Trophoblast cell (in vitro differentiated cells and primary cell): ENCODE measurements around the gene LRRC4B.

Experiments
- DNase-seq, 2 donors: peaks; one replicate each; pipeline ENCODE4 v3.0.0-alpha.2; 2016
- H2AFZ ChIP-seq: 2 replicates; pipeline ENCODE4 v1.6.1; 2013; ENCODE audit warnings: low read length, moderate library complexity, mild to moderate bottlenecking; ENCODE audit not compliant: insufficient read depth, poor library complexity
- H2AK5ac ChIP-seq: 2 replicates; pipeline ENCODE4 v1.6.1; 2013; ENCODE audit warnings: mild to moderate bottlenecking, low read length
- H2BK120ac ChIP-seq: 2 replicates; pipeline ENCODE4 v1.6.1; 2013; ENCODE audit warnings: low read length, mild to moderate bottlenecking, moderate library complexity; ENCODE audit not compliant: insufficient read depth, poor library complexity
- H2BK12ac ChIP-seq: 2 replicates; pipeline ENCODE4 v1.6.1; 2013; ENCODE audit warnings: mild to moderate bottlenecking, low read length, moderate library complexity
- H2BK5ac ChIP-seq: 2 replicates; pipeline ENCODE4 v1.6.1; 2013; ENCODE audit warnings: low read length, low read depth, moderate library complexity, mild to moderate bottlenecking; ENCODE audit not compliant: poor library complexity
- H3K14ac ChIP-seq: 2 replicates; pipeline ENCODE4 v1.6.1; 2013; ENCODE audit warnings: mild to moderate bottlenecking, low read length
- H3K18ac ChIP-seq: 2 replicates; pipeline ENCODE4 v1.6.1; 2013; ENCODE audit warnings: mild to moderate bottlenecking, low read length
- H3K23ac ChIP-seq: 2 replicates; pipeline ENCODE4 v1.6.1; 2013; ENCODE audit warnings: low read length
- H3K27ac ChIP-seq: 2 replicates; pipeline ENCODE4 v1.5.1; 2013; ENCODE audit warnings: low read depth, mild to moderate bottlenecking, inconsistent platforms, low read length, moderate library complexity
- H3K27me3 ChIP-seq: 2 replicates; pipeline ENCODE4 v1.6.1; 2013; ENCODE audit warnings: inconsistent platforms, mild to moderate bottlenecking, low read length, moderate library complexity; ENCODE audit not compliant: insufficient read depth
- H3K36me3 ChIP-seq, 2 experiments: 1 replicate in 1 of 2; 2 replicates in 1 of 2; pipeline ENCODE4 v1.6.1; 2013; ENCODE audit warnings: low read length in 2 of 2, mild to moderate bottlenecking in 2 of 2, moderate library complexity in 1 of 2; ENCODE audit not compliant: insufficient read depth in 2 of 2, control insufficient read depth in 1 of 2
- H3K4ac ChIP-seq: 2 replicates; pipeline ENCODE4 v1.6.1; 2013; ENCODE audit warnings: low read depth, mild to moderate bottlenecking, low read length, moderate library complexity
- H3K4me1 ChIP-seq, 2 experiments: 1 replicate in 1 of 2; 2 replicates in 1 of 2; pipeline ENCODE4 v1.6.1; 2013; ENCODE audit warnings: low read length in 2 of 2, mild to moderate bottlenecking in 2 of 2, moderate library complexity in 1 of 2; ENCODE audit not compliant: insufficient read depth in 2 of 2, control insufficient read depth in 1 of 2
- H3K4me2 ChIP-seq: 2 replicates; pipeline ENCODE4 v1.6.1; 2013; ENCODE audit warnings: inconsistent platforms, mild to moderate bottlenecking, low read length, moderate library complexity
- H3K4me3 ChIP-seq: 2 replicates; pipeline ENCODE4 v1.5.1; 2013; ENCODE audit warnings: mild to moderate bottlenecking, low read depth, low read length, inconsistent platforms
- H3K79me1 ChIP-seq: one replicate; pipeline ENCODE4 v1.6.1; 2013; ENCODE audit warnings: low read length
- H3K79me2 ChIP-seq: 2 replicates; pipeline ENCODE4 v1.6.1; 2013; ENCODE audit warnings: low read length, mild to moderate bottlenecking; ENCODE audit not compliant: control insufficient read depth, insufficient read depth, poor library complexity
- H3K9ac ChIP-seq: 2 replicates; pipeline ENCODE4 v1.6.1; 2013; ENCODE audit warnings: mild to moderate bottlenecking, low read length
- H3K9me3 ChIP-seq: 2 replicates; pipeline ENCODE4 v1.6.1; 2013; ENCODE audit warnings: low read depth, mild to moderate bottlenecking, control low read depth, inconsistent platforms, low read length; ENCODE audit not compliant: insufficient read depth
- H4K12ac ChIP-seq: 2 replicates; pipeline ENCODE4 v1.6.1; 2013; ENCODE audit warnings: low read depth, mild to moderate bottlenecking, low read length, moderate library complexity
- H4K8ac ChIP-seq: 2 replicates; pipeline ENCODE4 v1.6.1; 2013; ENCODE audit warnings: low read depth, mild to moderate bottlenecking, low read length, moderate library complexity
- H4K91ac ChIP-seq: one replicate; pipeline ENCODE4 v1.6.1; 2013; ENCODE audit warnings: low read depth, mild to moderate bottlenecking, low read length, moderate library complexity
- WGBS: extraction: QIAGEN DNeasy Blood & Tissue Kit; methylation state at CpG from one replicate; pipeline ENCODE4 v1.1.7; 2013; ENCODE audit warnings: missing lambda C conversion rate; ENCODE audit not compliant: insufficient read length, insufficient coverage; ENCODE audit errors: extremely low coverage; 5-methylcytosine and 5-hydroxymethylcytosine counted together

The LRRC4B gene

DNA sequence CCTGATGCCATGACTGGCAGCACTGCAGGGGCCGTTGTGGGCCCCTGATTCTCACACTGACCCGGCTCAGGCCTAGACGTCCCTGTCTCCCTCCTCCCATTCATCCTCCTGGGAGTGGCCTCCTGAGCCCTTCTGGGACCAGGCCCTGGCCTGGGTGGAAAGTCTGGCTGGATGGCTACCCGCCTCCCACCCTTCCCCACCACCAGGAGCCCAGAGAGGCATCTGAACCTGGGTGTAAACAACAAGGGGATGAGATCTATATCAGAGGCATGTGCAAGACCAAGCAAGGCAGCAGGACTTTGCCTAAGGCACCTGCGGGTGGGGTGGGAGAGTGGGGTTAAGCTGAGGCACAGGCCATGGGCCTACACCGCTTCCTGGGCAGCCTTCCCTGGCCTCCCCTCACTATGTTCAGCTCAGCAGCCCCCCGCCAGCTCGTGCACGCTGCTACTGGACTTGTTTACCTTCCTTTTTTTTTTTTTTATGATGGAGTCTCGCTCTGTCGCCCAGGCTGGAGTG, 32.5 kb downstream of the LRRC4B start:
- peaks cover 0 to 3% of the 10 kb centered on the region in 2 experiments for H3K4me1 ChIP-seq
- no peaks in the 10 kb centered on the region for H3K79me1 ChIP-seq
- H3K14ac ChIP-seq, result no peak overlapping the region
- no peak overlapping the region for H3K9ac ChIP-seq
- no peak overlapping the region for H4K8ac ChIP-seq
- H3K18ac ChIP-seq, result no peak overlapping the region
- H4K12ac ChIP-seq, result no peak overlapping the region
- H3K79me2 ChIP-seq, result no peaks in the 10 kb centered on the region
- H3K27ac ChIP-seq, result no peak overlapping the region
- H3K4ac ChIP-seq, result no peak overlapping the region
- no peak overlapping the region for H2BK12ac ChIP-seq
- WGBS, result no CpG with 5 or more reads among the region's 11 CpGs
- H3K4me2 ChIP-seq, result no peak overlapping the region
- no peaks in the 10 kb centered on the region for H3K27me3 ChIP-seq
- DNase-seq, result peak; percentile 14 to 50
- no peak overlapping the region for H2BK5ac ChIP-seq
- peaks cover 6% of the 10 kb centered on the region for H3K9me3 ChIP-seq
- H3K36me3 ChIP-seq, result no peaks in the 10 kb centered on the region
- H3K23ac ChIP-seq, result no peak overlapping the region
- no peak overlapping the region for H2AK5ac ChIP-seq
- no peak overlapping the region for H2BK120ac ChIP-seq
- H2AFZ ChIP-seq, result no peak overlapping the region
- no peak overlapping the region for H3K4me3 ChIP-seq
- H4K91ac ChIP-seq, result no peak overlapping the region

DNA sequence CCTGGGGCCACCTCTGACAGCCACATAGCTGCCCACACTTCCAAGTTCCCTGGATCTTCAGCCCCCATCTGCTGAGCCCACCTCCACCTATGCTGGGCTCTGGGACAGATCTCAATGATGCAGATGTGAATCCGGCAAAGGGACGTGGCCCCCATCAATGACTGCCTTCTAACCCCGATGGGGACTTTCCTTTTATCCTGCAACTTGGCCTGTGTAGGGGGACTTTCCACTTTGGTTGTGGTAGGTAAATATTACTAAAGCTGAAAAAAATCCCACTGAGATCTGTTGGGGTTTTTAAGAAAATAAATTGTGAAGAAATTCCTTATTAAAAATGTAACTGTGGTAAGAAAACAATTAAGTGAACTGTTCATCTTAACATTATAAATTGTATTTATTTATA, 33.8 kb downstream of the LRRC4B start:
- no peak overlapping the region for H2BK120ac ChIP-seq
- H4K12ac ChIP-seq, result no peak overlapping the region
- no peaks in the 10 kb centered on the region for H3K79me1 ChIP-seq
- no peak overlapping the region for H2AFZ ChIP-seq
- no peak overlapping the region for H3K4me3 ChIP-seq
- H2BK5ac ChIP-seq, result no peak overlapping the region
- H3K4me2 ChIP-seq, result no peak overlapping the region
- H3K23ac ChIP-seq, result no peak overlapping the region
- H3K27me3 ChIP-seq, result no peaks in the 10 kb centered on the region
- DNase-seq, result no peak
- no peaks in the 10 kb centered on the region for H3K36me3 ChIP-seq
- no peak overlapping the region for H4K91ac ChIP-seq
- H3K9ac ChIP-seq, result no peak overlapping the region
- H4K8ac ChIP-seq, result no peak overlapping the region
- no peak overlapping the region for H3K4ac ChIP-seq
- H2AK5ac ChIP-seq, result no peak overlapping the region
- H3K18ac ChIP-seq, result no peak overlapping the region
- peaks cover 6% of the 10 kb centered on the region for H3K9me3 ChIP-seq
- H3K27ac ChIP-seq, result no peak overlapping the region
- H2BK12ac ChIP-seq, result no peak overlapping the region
- no peaks in the 10 kb centered on the region for H3K79me2 ChIP-seq
- WGBS, result no CpG with 5 or more reads among the region's 3 CpGs
- H3K4me1 ChIP-seq, result peaks cover 0 to 3% of the 10 kb centered on the region in 2 experiments
- H3K14ac ChIP-seq, result no peak overlapping the region

DNA sequence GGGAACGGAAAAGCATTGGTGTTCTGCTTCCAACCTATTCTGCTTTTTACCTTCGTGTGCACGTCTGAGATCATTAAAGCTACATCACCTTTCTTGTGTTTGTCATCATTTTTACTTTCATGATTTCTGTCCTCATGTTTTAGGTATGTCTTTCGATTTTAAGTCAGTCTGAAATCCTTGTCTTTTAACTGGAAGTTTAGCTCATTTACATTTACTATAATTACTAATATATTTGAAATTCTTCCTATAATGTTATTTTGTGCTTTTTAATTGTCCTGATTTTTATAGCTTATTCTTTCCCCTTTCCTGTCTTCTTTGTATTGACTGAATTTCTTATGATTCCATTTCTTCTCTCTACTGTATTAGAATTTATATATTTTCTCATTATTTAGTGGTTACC, 35.3 kb downstream of the LRRC4B start:
- Histone ChIP-seq H3K4me3 (no peak overlapping the region), H3K9me3 (peaks cover 6% of the 10 kb centered on the region), H3K79me2 (no peaks in the 10 kb centered on the region), H2AK5ac (no peak overlapping the region), H2AFZ (no peak overlapping the region), H3K4me1 (peaks cover 0 to 3% of the 10 kb centered on the region in 2 experiments), H3K18ac (no peak overlapping the region), H3K4ac (no peak overlapping the region), H3K36me3 (no peaks in the 10 kb centered on the region), H4K12ac (no peak overlapping the region), H3K23ac (no peak overlapping the region), H2BK5ac (no peak overlapping the region), H3K14ac (no peak overlapping the region), H4K91ac (no peak overlapping the region), H2BK12ac (no peak overlapping the region), H4K8ac (no peak overlapping the region), H3K4me2 (no peak overlapping the region), H2BK120ac (no peak overlapping the region), H3K27me3 (no peaks in the 10 kb centered on the region), H3K27ac (no peak overlapping the region), H3K79me1 (no peaks in the 10 kb centered on the region), H3K9ac (no peak overlapping the region)
- WGBS, result no CpG with 5 or more reads among the region's 4 CpGs
- no peak for DNase-seq

DNA sequence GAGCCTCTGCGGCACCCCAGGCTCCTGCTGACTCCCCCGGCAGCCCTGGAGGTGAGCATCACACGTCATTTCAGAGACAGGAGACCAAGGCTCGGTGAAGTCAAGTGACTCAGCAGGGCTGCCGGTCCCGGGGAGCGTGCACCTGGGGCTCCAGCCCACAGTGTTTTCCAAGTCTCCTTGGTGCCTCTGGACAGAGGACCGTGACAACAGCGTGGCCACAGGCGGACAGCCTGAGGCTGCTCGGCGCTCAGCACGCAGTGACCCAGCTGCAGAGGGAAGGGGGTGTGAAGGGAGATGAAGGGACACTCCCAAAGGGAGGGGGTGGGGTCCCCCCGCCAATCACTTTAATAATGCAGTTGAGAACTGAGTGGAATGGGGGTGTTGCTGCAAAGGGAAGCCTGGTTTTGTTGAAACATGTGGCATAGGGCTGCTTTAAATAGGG, 37.0 kb downstream of the LRRC4B start:
- Histone ChIP-seq H3K27ac (no peak overlapping the region), H3K4ac (no peak overlapping the region), H4K91ac (no peak overlapping the region), H3K23ac (no peak overlapping the region), H3K18ac (no peak overlapping the region), H4K8ac (no peak overlapping the region), H3K36me3 (no peaks in the 10 kb centered on the region), H3K79me2 (no peaks in the 10 kb centered on the region), H2BK5ac (no peak overlapping the region), H3K4me1 (peaks cover 0 to 3% of the 10 kb centered on the region in 2 experiments), H2BK12ac (no peak overlapping the region), H3K9ac (no peak overlapping the region), H2AFZ (no peak overlapping the region), H2BK120ac (no peak overlapping the region), H3K9me3 (peaks cover 6% of the 10 kb centered on the region), H3K14ac (no peak overlapping the region), H3K79me1 (no peaks in the 10 kb centered on the region), H3K4me2 (no peak overlapping the region), H4K12ac (no peak overlapping the region), H3K4me3 (no peak overlapping the region), H2AK5ac (no peak overlapping the region), H3K27me3 (no peaks in the 10 kb centered on the region)
- WGBS, result no CpG with 5 or more reads among the region's 14 CpGs
- no peak for DNase-seq
